Esophagus muscularis mucosa (tissue), 4 donors: ENCODE results near the gene ERI2. TPM values are rescaled to one million over a fixed set of nuclear protein-coding genes. Genes with fewer than 3 reads are reported as not detected.
"Not testable (repeated sequence)": the region's sequence is repeated elsewhere in the genome, so short reads cannot be mapped to it uniquely, and the experiment has no call there.

Experiments used
- DNase-seq: peaks from one replicate; pipeline ENCODE4 v3.0.0-alpha.2; 2017; ENCODE audit errors: extremely low spot score
- H3K27ac ChIP-seq, 4 donors: fragments of 200-600 bp; sonication (generic); replicated peaks in 1 of 4; 1 replicate in 3 of 4; 2 replicates in 1 of 4; pipeline ENCODE4 v1.5.1; 2016 to 2019; ENCODE audit warnings: mild to moderate bottlenecking in 1 of 4
- H3K27me3 ChIP-seq, 4 donors: fragments of 200-600 bp; sonication (generic); one replicate each; pipeline versions ENCODE4 v1.5.1 to v1.6.0; 2016 to 2019
- H3K36me3 ChIP-seq, 4 donors: fragments of 200-600 bp; sonication (generic); one replicate each; pipeline ENCODE4 v1.5.1; 2016 to 2019
- H3K4me1 ChIP-seq, 4 donors: fragments of 200-600 bp; sonication (generic); one replicate each; pipeline ENCODE4 v1.5.1; 2016 to 2019
- H3K4me3 ChIP-seq, 4 donors: fragments of 200-600 bp; sonication (generic); 1 replicate in 2 of 4; 2 replicates in 2 of 4; pipeline ENCODE4 v1.5.1; 2016 to 2019; ENCODE audit warnings: mild to moderate bottlenecking in 4 of 4, moderate library complexity in 1 of 4
- H3K9me3 ChIP-seq, 4 donors: fragments of 200-600 bp; sonication (generic); 1 replicate in 3 of 4; 2 replicates in 1 of 4; pipeline ENCODE4 v1.5.1; 2016 to 2019
- CTCF ChIP-seq, 3 experiments: fragments of 200-600 bp in 2 of 3; fragments of 450-650 bp in 1 of 3; sonication (generic) in 2 of 3; IDR thresholded peaks; one replicate each; pipeline ENCODE4 v1.5.1; 2017 to 2019; ENCODE audit warnings: antibody characterized with exemption in 3 of 3, mild to moderate bottlenecking in 2 of 3, moderate library complexity in 1 of 3
- EP300 ChIP-seq: sonication (generic); formaldehyde crosslinking; IDR thresholded peaks from one replicate; pipeline ENCODE4 v1.6.1; 2017; ENCODE audit warnings: antibody characterized with exemption
- POLR2A ChIP-seq: fragments of 450-650 bp; IDR thresholded peaks from one replicate; pipeline ENCODE4 v1.6.1; 2017; ENCODE audit warnings: antibody characterized with exemption, moderate library complexity, mild to moderate bottlenecking, low read depth
- POLR2AphosphoS5 ChIP-seq, 2 donors: sonication (generic); formaldehyde crosslinking; IDR thresholded peaks; one replicate each; pipeline ENCODE4 v1.6.1; 2017; ENCODE audit warnings: antibody characterized with exemption in 2 of 2
- WGBS: methylation state at CpG from one replicate; pipeline ENCODE4 v1.1.5; 2018; 5-methylcytosine and 5-hydroxymethylcytosine counted together
- intact Hi-C: fragments of 100-400 bp; cut with DNase I; formaldehyde crosslinking; loops from one replicate; pipeline ENCODE4 v1.15.1; 2023
- total RNA-seq, 4 donors: library from RNA; depleted of rRNA; stranded (reverse); fragments of >200 nt; gene quantifications; one replicate each; pipeline versions ENCODE4 v1.1.0 to v1.2.1, GENCODE V29; 2016

The ERI2 gene
- total RNA-seq, 4 donors from 2014 or later = 8.3 to 21.2 (median 13.6) TPM

DNA sequence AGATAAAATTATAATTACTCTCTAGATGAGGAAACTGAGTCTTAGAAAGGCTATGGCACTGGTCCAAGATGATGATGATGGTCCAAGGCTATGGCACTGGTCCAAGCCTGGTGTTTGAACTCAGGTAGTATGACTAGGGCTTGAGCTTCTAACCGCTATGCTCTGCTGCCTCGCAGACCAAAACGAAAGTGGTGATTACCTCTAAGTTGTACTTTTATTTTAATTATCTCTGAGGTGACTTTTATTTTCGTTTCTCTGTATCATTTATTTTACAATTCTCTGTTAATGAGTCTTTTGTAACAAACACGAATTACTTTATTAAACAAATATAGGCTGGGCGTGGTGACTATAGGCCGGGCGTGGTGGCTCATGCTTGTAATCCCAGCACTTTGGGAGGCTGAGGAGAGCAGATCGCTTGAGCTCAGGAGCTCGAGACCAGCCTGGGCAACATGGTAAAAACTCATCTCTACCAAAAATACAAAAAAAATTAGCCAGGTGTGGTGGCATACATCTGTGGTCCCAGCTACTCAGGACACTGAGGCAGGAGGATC is 5.7 kb upstream of the ERI2 start:
- Histone ChIP-seq H3K4me1 (peaks cover 0 to 9% (median 6%) of the 10 kb centered on the region in 4 donors), H3K27ac (no peak overlapping the region), H3K9me3 (no peaks in the 10 kb centered on the region), H3K4me3 (no peak overlapping the region), H3K27me3 (no peaks in the 10 kb centered on the region), H3K36me3 (peaks cover 0 to 8% (median 0%) of the 10 kb centered on the region in 4 donors)
- 94% methylated on average over 10 of the region's 10 CpGs for WGBS
- TF ChIP-seq EP300 = no peak
- no peak for TF ChIP-seq CTCF (IDR thresholded peaks at IDR 0.05)
- DNase-seq = no peak
- intact Hi-C loops = no loop called here

DNA sequence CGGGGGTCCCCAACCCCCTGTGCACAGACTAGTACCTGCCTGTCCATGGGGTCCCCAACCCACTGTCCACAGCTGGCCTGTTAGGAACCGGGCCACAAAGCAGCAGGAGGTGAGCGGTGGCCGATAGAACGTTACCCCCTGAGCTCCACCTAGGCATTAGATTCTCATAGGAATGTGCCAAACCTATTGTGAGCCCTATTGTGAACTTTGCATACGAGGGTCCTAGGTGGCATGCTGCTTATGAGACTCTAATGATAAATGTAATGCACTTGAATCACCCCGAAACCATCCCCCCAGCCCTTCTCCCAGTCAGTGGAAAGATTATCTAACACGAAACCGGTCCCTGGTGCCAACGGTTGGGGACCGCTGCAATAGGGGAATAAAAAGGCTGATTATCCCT is 1.6 kb upstream of the ERI2 start:
- no peak for DNase-seq
- no peaks in the 10 kb centered on the region for H3K9me3 ChIP-seq
- no peaks in the 10 kb centered on the region for H3K36me3 ChIP-seq
- peaks cover 5 to 24% (median 20%) of the 10 kb centered on the region in 4 donors for H3K4me1 ChIP-seq
- no peak overlapping the region for H3K4me3 ChIP-seq
- intact Hi-C loops = no loop called here
- WGBS = 86% methylated on average over 11 of the region's 11 CpGs
- H3K27me3 ChIP-seq = no peaks in the 10 kb centered on the region
- no peak overlapping the region for H3K27ac ChIP-seq
- no peak for TF ChIP-seq POLR2A
- no peak for TF ChIP-seq EP300
- TF ChIP-seq POLR2AphosphoS5 (IDR thresholded peaks at IDR 0.05) = no peak
- TF ChIP-seq CTCF (IDR thresholded peaks at IDR 0.05) = no peak

DNA sequence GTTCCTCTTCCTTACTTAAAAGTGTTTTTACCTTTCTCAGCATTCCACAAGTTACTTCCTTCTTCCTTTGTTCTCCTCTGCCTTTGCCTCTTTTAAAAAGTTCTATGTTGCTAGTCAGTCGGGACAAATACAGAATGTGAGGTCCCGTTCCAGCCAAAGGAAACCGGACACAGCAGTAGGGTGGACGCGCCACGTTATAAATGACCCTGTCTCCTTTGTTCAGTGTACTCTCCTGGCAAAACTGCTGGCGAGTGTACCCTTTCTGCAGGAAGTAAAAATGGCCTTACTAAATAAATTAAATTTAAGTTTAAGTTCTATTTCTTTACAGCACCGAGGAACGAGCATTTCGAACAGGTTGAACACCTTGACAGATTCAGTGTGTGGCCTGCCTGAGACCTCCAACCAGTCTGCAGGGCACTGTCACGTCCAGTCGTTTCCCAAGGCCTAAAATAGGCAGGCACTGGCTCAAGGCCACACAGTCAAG is 546 bp downstream of the ERI2 start:
- DNase-seq, H3K9me3 ChIP-seq, H3K27me3 ChIP-seq, intact Hi-C loops: not testable (repeated sequence)
- WGBS = 14% methylated on average over 10 of the region's 12 CpGs
- Histone ChIP-seq H3K36me3 (peaks cover 0 to 13% (median 0%) of the 10 kb centered on the region in 4 donors), H3K4me3 (peak overlapping the region; percentile 71 to 84 (median 74)), H3K27ac (peak overlapping the region; percentile 90 to 92 (median 90)), H3K4me1 (peaks cover 5 to 24% (median 20%) of the 10 kb centered on the region in 4 donors)

DNA sequence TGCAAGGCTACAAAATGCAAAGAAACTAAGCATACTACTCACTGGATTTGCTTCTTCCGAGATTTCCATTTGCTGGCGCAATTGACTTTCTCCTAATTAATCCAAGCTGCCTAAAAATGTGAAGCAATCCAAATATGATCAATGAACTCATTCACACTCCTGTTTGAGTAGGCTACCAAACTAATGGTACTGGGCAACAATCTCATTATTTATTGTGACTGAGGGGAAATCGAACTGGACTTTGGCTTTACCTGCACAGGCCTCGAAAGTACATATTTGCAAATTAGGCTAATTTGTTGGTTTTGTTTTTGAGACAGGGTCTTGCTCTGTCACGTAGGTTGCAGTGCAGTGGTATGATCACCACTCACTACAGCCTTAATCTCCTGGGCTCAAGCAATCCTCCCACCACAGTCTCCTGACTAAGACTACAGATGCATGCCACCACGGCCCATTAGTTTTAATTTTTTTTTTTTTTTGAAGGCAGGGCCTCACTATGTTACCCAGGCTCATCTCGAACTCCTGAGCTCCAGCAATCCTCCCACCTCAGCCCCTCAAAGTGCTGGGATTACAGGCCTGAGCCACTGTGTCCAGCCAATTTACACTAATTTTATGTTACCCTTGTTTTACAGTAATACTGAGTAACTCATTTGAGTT is 2.6 kb downstream of the ERI2 start:
- intact Hi-C loops = loop anchor here (5.0 kb wide), 1 partner anchor 279 kb away; no protein-coding TSS in a partner anchor
- H3K27ac ChIP-seq = no peak overlapping the region
- peaks cover 0 to 16% (median 3%) of the 10 kb centered on the region in 4 donors for H3K36me3 ChIP-seq
- peaks cover 5 to 31% (median 26%) of the 10 kb centered on the region in 4 donors for H3K4me1 ChIP-seq
- WGBS = 91% methylated on average over 7 of the region's 7 CpGs
- no peaks in the 10 kb centered on the region for H3K27me3 ChIP-seq
- no peak for DNase-seq
- no peaks in the 10 kb centered on the region for H3K9me3 ChIP-seq
- H3K4me3 ChIP-seq = no peak overlapping the region
- TF ChIP-seq POLR2A (no peak), POLR2AphosphoS5 (IDR thresholded peaks at IDR 0.05) (no peak), CTCF (IDR thresholded peaks at IDR 0.05) (no peak), EP300 (no peak)

DNA sequence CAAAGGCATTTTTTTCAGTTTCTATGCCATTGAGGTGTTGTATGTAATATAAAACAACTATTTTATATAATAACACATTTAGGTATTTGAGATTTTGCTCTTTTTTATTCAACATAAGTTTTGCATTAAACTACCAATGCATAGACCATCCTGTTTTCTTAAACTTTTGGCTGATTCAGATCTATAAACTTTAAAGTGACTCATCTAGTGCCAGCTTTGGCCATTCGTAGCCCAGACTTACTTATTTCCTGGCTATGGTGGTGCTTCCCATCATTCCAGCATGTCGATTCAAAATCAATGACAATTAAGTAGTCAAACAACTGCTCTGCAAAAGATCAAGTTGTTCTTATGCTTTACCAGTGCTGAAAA is 3.1 kb downstream of the ERI2 start:
- Histone ChIP-seq H3K4me3 (no peak overlapping the region), H3K4me1 (peaks cover 5 to 31% (median 26%) of the 10 kb centered on the region in 4 donors), H3K9me3 (no peaks in the 10 kb centered on the region), H3K27ac (no peak overlapping the region), H3K36me3 (peaks cover 0 to 21% (median 8%) of the 10 kb centered on the region in 4 donors), H3K27me3 (no peaks in the 10 kb centered on the region)
- TF ChIP-seq POLR2A (no peak), POLR2AphosphoS5 (IDR thresholded peaks at IDR 0.05) (no peak), EP300 (no peak), CTCF (IDR thresholded peaks at IDR 0.05) (no peak)
- intact Hi-C loops = loop anchor here (5.0 kb wide), 1 partner anchor 279 kb away; no protein-coding TSS in a partner anchor
- WGBS = 91% methylated on average over 2 of the region's 2 CpGs
- DNase-seq = no peak
